GM15510 (cell line): ENCODE data around the gene LEPROT.

Source experiments
- POLR2A ChIP-seq: IDR thresholded peaks from 3 replicates; pipeline ENCODE4 v1.6.1; 2011; ENCODE audit warnings: borderline replicate concordance; ENCODE audit not compliant: insufficient read length; ENCODE audit errors: extremely low read depth

LEPROT gene

GRCh38 chr1:65422241-65423203 lies 2.1 kb downstream of the LEPROT start:
- TF ChIP-seq POLR2A, result no peak

- no peak for TF ChIP-seq POLR2A
These were observed 3.6 kb downstream of the LEPROT start for GRCh38 chr1:65423884-65424572.

- TF ChIP-seq POLR2A, result no peak
These were observed 4.1 kb downstream of the LEPROT start for GRCh38 chr1:65424573-65424889.

GRCh38 chr1:65425006-65425405 lies 4.5 kb downstream of the LEPROT start:
- TF ChIP-seq POLR2A, result no peak

GRCh38 chr1:65425697-65426096 lies 5.2 kb downstream of the LEPROT start:
- TF ChIP-seq POLR2A, result no peak

- TF ChIP-seq POLR2A, result no peak
These were observed 8.6 kb downstream of the LEPROT start for GRCh38 chr1:65429078-65429477.

GRCh38 chr1:65429806-65430205 lies 9.3 kb downstream of the LEPROT start:
- no peak for TF ChIP-seq POLR2A

- no peak for TF ChIP-seq POLR2A
These were observed 10.7 kb downstream of the LEPROT start for GRCh38 chr1:65431111-65431705.

- no peak for TF ChIP-seq POLR2A
These were observed 12.4 kb downstream of the LEPROT start for GRCh38 chr1:65432918-65433317.

GRCh38 chr1:65434255-65434654 lies 13.8 kb downstream of the LEPROT start:
- TF ChIP-seq POLR2A, result no peak

GRCh38 chr1:65434760-65435159 lies 14.3 kb downstream of the LEPROT start:
- no peak for TF ChIP-seq POLR2A

- no peak for TF ChIP-seq POLR2A
These were observed 15.5 kb downstream of the LEPROT start for GRCh38 chr1:65435987-65436386.

- TF ChIP-seq POLR2A, result no peak
These were observed 17.1 kb downstream of the LEPROT start for GRCh38 chr1:65437616-65438015.

GRCh38 chr1:65440322-65440900 lies 19.9 kb downstream of the LEPROT start:
- TF ChIP-seq POLR2A, result no peak

GRCh38 chr1:65440915-65441314 lies 20.4 kb downstream of the LEPROT start:
- no peak for TF ChIP-seq POLR2A

GRCh38 chr1:65441464-65441863 lies 21.0 kb downstream of the LEPROT start:
- no peak for TF ChIP-seq POLR2A

- TF ChIP-seq POLR2A, result no peak
These were observed 22.0 kb downstream of the LEPROT start for GRCh38 chr1:65442442-65442841.
